SU-DHL-6 (cell line): ENCODE data around the gene SRRM2.

Experiments used
- H2AFZ ChIP-seq: fragments of 200-600 bp; sonication (generic); 2 replicates; pipeline ENCODE4 v1.6.1; 2014; ENCODE audit warnings: low read depth, mild to moderate bottlenecking, moderate library complexity, mixed read lengths, antibody characterized with exemption, low read length; ENCODE audit not compliant: severe bottlenecking
- H3F3A ChIP-seq: fragments of 200-600 bp; shearing (Covaris generic); 2 replicates; pipeline ENCODE4 v1.6.0; 2016; ENCODE audit warnings: antibody characterized with exemption, mild to moderate bottlenecking; ENCODE audit not compliant: insufficient read depth
- H3K27ac ChIP-seq: fragments of 200-600 bp; sonication (generic); 2 replicates; pipeline ENCODE4 v1.5.1; 2016; ENCODE audit warnings: low read depth, mild to moderate bottlenecking, low read length, moderate library complexity, mixed read lengths
- H3K27me3 ChIP-seq: fragments of 200-600 bp; sonication (generic), shearing (Covaris generic); 2 replicates; pipeline ENCODE4 v1.6.0; 2014; ENCODE audit warnings: mild to moderate bottlenecking, low read length
- H3K36me3 ChIP-seq: fragments of 200-600 bp; sonication (generic); 2 replicates; pipeline ENCODE4 v1.6.1; 2014; ENCODE audit warnings: mild to moderate bottlenecking, low read length, mixed read lengths
- H3K4me2 ChIP-seq: fragments of 300-600, 200-600 bp; shearing (Covaris generic), sonication (generic); 2 replicates; pipeline ENCODE4 v1.6.0; 2014; ENCODE audit warnings: low read length, low read depth, mild to moderate bottlenecking; ENCODE audit not compliant: poor library complexity, severe bottlenecking
- H3K4me3 ChIP-seq: fragments of 200-600 bp; sonication (generic); 2 replicates; pipeline ENCODE4 v1.5.1; 2014; ENCODE audit warnings: antibody characterized with exemption, low read length, mild to moderate bottlenecking, mixed read lengths; ENCODE audit not compliant: insufficient read depth, poor library complexity, severe bottlenecking
- H3K79me2 ChIP-seq: fragments of 200-600 bp; sonication (generic); 2 replicates; pipeline ENCODE4 v1.6.1; 2014; ENCODE audit warnings: mild to moderate bottlenecking, low read length, moderate library complexity; ENCODE audit not compliant: insufficient read depth
- H3K9ac ChIP-seq: fragments of 200-600 bp; sonication (generic); 2 replicates; pipeline ENCODE4 v1.7.0; 2014; ENCODE audit warnings: mild to moderate bottlenecking, low read length
- H3K9me2 ChIP-seq: fragments of 200-600 bp; sonication (generic); replicated peaks from 2 replicates; pipeline ENCODE4 v1.6.1; 2014; ENCODE audit warnings: low read length; ENCODE audit not compliant: insufficient read depth
- H3K9me3 ChIP-seq: fragments of 200-600 bp; sonication (generic); 2 replicates; pipeline ENCODE4 v1.6.1; 2014; ENCODE audit warnings: low read length, mixed read lengths; ENCODE audit not compliant: insufficient read depth
- H4K20me1 ChIP-seq: fragments of 200-600 bp; sonication (generic); 2 replicates; pipeline ENCODE4 v1.6.1; 2014; ENCODE audit warnings: low read depth, mild to moderate bottlenecking, antibody characterized with exemption, low read length, moderate library complexity, mixed read lengths
- EZH2phosphoT487 ChIP-seq: fragments of 200-600 bp; sonication (generic), shearing (Covaris generic); conservative IDR thresholded peaks from 2 replicates; pipeline ENCODE4 v1.6.1; 2018; ENCODE audit warnings: mild to moderate bottlenecking, antibody characterized with exemption, low read length, moderate library complexity, mixed read lengths
- TF ChIP-seq, protein P1 (sequence below): fragments of 200-600 bp; sonication (generic); IDR thresholded peaks from one replicate; pipeline ENCODE4 v1.5.1; 2017; ENCODE audit warnings: antibody characterized with exemption, mild to moderate bottlenecking, low read length, moderate library complexity; ENCODE audit not compliant: insufficient read depth, poor library complexity, severe bottlenecking

SRRM2 gene

DNA sequence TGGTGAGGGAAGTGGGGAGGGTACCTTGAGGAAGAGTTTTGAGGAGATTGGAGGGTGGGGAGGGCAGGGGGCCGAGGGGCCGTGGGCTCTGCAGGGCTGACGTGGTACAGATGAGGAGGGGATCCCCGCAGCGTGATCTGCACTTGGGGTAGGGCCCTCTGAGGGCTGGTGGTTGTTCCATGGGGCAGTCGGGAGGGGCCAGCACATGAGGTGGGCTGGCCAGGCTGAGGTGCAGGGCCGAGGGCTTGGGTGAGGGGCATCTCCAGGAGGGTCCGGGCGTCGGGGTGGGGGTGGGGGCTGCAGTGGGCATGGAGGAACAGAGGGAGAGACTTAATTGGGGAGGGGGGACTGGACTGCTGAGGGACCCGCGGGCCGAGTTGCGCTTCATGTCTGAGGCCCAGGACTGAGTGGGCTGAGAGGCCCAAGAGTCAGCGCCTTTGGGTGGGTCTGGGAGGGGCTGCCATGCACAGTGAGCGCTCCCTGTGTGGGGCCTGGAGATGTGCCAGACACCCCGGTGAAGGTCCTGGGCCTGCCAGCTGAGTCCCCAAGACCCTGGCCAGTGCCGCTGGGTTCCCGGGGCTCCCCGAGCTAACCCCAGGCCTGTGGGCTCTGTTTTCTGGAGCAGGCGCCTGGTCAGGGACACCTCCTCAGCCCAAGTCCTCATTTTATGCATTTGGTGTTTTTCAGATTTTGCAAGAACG is 45.7 kb upstream of the SRRM2 start:
- no peaks in the 10 kb centered on the region for H3K79me2 ChIP-seq
- H2AFZ ChIP-seq, result no peak overlapping the region
- no peaks in the 10 kb centered on the region for H4K20me1 ChIP-seq
- TF ChIP-seq, protein P1, sequence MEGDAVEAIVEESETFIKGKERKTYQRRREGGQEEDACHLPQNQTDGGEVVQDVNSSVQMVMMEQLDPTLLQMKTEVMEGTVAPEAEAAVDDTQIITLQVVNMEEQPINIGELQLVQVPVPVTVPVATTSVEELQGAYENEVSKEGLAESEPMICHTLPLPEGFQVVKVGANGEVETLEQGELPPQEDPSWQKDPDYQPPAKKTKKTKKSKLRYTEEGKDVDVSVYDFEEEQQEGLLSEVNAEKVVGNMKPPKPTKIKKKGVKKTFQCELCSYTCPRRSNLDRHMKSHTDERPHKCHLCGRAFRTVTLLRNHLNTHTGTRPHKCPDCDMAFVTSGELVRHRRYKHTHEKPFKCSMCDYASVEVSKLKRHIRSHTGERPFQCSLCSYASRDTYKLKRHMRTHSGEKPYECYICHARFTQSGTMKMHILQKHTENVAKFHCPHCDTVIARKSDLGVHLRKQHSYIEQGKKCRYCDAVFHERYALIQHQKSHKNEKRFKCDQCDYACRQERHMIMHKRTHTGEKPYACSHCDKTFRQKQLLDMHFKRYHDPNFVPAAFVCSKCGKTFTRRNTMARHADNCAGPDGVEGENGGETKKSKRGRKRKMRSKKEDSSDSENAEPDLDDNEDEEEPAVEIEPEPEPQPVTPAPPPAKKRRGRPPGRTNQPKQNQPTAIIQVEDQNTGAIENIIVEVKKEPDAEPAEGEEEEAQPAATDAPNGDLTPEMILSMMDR, result no peak
- no peak for TF ChIP-seq EZH2phosphoT487
- no peaks in the 10 kb centered on the region for H3F3A ChIP-seq
- H3K9me3 ChIP-seq, result no peaks in the 10 kb centered on the region
- H3K27me3 ChIP-seq, result no peaks in the 10 kb centered on the region
- no peaks in the 10 kb centered on the region for H3K9me2 ChIP-seq
- no peak overlapping the region for H3K27ac ChIP-seq
- no peaks in the 10 kb centered on the region for H3K36me3 ChIP-seq
- H3K4me2 ChIP-seq, result no peak overlapping the region
- no peak overlapping the region for H3K4me3 ChIP-seq
- H3K9ac ChIP-seq, result no peak overlapping the region

DNA sequence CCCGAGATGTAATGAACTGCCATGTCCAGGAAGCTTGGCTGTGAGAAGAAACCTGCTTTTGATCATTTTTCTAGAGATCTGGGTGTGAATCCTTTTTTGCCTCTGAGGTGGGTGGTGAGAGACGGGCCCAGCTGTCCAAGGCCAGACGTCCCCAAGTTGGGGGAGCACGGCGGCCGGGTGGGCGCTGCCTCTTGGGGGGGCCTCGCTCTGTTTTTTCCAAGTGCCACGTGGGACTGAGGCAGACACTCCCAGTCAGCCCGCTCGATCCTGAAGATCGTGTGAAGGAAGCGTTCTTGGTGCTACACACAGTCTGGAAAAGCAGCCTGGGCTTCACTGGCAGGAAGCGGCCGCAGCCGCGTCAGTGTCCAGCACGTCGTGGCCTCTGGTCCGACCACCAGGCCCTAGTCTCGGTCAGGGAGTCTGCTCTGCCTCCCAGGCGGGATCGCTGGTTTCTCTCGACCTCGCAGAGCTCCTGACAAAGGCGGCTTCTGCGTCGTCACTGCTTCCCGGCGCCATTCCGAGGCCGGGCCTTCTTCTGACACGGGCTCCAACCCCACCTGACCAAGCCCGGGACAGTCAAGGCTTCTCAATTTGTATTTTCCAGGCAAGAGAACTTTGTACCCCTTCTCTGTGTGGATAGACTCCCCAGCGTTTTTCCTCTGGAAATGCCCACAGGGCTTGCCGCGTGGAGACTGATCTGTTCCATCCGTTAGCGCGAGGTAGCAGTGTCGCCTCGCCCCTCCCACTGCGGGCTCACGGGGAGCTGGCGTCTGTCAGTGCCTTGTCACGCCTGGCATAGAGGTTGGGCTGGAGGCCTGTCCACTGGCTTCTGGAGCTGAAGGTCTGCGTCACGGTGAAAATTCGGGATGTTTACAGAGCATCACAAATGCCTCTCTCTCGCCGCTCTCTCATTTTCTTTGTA is 44.8 kb upstream of the SRRM2 start:
- Histone ChIP-seq H3K9ac (no peak overlapping the region), H3K9me3 (no peaks in the 10 kb centered on the region), H2AFZ (no peak overlapping the region), H3K36me3 (no peaks in the 10 kb centered on the region), H3K27ac (no peak overlapping the region), H3K4me2 (no peak overlapping the region), H3K9me2 (no peaks in the 10 kb centered on the region), H3K27me3 (no peaks in the 10 kb centered on the region), H3F3A (no peaks in the 10 kb centered on the region), H4K20me1 (no peaks in the 10 kb centered on the region), H3K4me3 (no peak overlapping the region), H3K79me2 (no peaks in the 10 kb centered on the region)
- no peak for TF ChIP-seq EZH2phosphoT487

DNA sequence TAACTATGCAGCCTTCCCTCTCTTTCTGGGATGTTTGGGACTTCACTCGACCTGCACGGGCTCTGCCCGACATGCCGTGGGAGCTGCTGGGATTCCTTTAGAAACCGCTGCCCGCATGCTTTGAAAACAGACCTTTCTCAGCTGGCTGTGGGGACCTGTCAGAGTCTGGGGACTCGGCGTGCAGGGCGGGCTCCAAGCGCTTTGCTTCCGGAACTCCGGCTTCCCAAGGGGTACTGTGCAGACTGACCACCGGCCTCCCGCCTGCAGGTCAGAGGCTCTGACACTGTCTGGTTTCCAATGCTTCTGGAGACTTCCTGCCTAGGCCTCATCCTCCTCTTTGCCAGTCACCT is 44.2 kb upstream of the SRRM2 start:
- Histone ChIP-seq H3K36me3 (no peaks in the 10 kb centered on the region), H3K27me3 (no peaks in the 10 kb centered on the region), H3K27ac (no peak overlapping the region), H3K4me3 (no peak overlapping the region), H3K9me2 (no peaks in the 10 kb centered on the region), H3K9me3 (no peaks in the 10 kb centered on the region), H3F3A (no peaks in the 10 kb centered on the region), H3K79me2 (no peaks in the 10 kb centered on the region), H2AFZ (no peak overlapping the region), H3K4me2 (no peak overlapping the region), H3K9ac (no peak overlapping the region), H4K20me1 (no peaks in the 10 kb centered on the region)
- TF ChIP-seq, protein P1, result no peak
- TF ChIP-seq EZH2phosphoT487, result no peak
